ENCODE results near the gene RHPN2.
"Not testable (repeated sequence)": the region's sequence is repeated elsewhere in the genome, so short reads cannot be mapped to it uniquely, and the experiment has no call there.

RHPN2 gene

DNA sequence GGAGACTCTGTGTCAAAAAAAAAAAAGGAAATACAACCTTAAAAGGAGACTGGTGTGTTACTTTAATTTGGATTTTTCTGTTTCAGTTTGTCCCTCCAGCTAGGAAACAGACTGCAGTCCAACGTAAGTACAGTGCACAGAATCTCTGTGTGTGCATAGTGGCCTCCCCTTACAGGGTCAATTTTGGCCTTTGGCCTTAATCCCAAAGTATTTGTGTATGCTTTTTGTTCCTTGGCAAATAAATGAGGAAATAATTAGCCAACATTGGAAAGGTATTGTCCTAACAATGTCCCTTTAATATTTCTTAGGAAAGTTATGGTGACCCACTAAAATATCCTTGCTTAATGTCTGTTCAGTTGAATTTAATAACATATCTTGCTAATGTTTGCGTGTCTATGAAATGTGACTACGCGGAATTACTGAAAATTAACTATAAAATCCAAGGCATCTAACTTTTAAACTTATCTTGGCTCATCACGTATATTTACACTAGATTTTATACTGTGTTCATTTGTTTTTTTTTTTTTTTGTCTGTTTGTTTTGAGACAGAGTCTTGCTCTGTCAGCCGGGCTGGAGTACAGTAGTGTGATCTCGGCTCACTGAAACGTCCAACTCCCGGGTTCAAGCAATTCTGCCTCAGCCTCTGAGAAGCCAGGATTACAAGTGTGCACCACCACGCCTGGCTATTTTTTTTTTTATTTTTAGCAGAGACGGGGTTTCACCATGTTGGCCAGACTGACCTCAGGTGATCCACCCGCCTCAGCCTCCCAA lies 39.0 kb downstream of the RHPN2 start:
- not testable (repeated sequence) for DNase-seq

DNA sequence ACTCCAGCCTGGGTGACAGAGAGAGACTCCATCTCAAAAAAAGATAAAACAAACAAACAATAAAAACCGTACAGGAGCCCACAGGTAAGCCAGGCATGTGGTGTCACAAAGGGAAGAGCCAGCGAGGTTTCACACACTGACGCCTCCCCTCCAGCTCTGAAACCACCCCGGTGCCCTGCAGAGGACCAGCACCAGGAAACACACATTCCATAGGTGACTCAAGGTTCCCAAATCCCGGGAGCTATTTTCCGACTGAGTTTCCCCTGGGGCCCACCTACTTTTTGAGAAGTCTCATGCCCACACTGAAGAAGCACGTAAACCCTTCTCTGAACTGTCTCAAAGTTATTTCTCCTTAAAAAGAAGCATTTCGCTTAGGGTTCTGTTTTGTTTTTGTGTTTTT lies 40.3 kb downstream of the RHPN2 start:
- DNase-seq, result no peak

DNA sequence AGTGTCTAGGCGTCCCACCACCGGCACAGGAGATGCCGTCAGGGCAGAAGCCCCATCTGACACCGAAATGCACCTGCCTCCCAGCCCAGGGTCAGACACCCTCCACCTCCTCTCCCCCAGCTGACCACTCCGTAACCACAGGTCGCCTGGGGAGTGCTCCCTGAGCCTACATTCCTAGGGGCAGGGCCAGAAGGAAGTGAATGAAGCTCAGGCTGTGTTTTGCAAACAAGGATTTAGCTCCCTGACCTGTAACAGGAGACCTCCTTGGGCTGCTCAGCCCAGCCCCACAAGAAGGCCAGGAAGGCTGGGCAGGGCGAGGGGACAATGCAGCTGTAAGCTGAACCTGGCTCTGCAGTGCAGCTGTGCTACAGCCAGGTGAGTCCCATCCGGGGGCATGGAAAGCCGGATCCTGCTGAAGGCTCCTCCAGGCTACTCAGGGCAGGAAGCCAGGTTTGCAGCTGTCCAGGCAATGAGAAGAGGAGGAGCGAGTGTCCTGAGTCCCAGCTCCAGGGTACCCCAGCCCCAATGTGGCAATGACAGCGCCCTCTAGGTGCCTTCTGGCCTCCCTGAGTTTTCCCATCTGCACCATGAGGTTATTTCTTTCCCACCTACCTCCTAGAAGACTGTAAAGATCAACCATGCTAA lies 42.1 kb downstream of the RHPN2 start:
- no peak for DNase-seq

DNA sequence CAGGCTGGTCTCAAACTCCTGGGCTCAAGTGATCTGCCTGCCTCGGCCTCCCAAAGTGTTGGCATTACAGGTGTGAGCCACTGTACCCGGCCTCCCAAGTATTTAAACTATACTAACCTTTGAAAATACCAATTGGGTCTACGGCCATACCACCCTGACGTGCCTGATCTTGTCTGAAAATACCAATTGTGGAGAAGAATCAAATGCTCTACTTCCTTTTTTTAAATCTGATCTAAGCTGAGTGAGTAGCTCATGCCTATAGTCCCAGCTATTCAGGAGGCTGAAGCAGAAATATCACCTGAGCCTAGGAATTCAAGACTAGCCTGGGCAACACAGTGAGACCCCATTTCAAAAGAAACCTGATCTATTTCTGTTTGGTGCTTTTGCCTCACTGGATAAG lies 53.8 kb downstream of the RHPN2 start:
- DNase-seq, result not testable (repeated sequence)

DNA sequence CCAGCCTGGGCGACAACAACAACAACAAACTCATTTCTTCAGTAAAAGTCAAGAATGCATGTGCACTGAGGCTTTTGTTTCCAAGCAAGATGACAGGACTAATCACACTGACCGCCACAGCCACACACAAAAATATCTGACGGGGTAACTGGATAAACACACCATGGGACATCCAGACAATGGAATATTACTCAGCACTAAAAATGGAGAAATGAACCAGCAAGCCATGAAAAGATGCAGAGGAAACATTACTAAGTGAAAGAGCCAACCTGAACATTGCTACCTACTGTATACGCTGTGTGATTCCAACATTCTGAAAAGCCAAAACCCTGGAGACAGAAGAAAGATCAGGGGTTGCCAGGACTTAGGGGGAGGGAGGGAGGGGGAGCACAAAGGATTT lies 56.0 kb downstream of the RHPN2 start:
- DNase-seq, result no peak

DNA sequence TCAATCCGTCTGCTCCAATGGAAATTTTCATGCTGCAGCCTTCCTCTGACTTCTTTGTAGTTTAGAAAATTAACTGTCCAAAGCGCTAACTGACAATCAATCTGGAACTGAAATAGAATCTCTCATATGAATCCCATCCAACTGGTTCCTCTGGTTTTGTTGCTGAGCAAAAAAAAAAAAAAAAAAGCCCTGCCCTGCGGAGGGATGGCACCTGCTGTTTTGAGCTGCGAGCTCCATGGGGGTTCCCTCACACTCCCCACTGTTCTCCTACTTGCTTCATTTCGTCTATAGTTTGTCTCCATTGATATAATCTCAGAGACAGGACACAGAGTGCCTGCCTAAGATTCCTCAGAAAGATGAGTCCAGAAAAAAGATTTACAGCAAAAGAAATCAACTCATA lies 59.2 kb downstream of the RHPN2 start:
- no peak for DNase-seq

DNA sequence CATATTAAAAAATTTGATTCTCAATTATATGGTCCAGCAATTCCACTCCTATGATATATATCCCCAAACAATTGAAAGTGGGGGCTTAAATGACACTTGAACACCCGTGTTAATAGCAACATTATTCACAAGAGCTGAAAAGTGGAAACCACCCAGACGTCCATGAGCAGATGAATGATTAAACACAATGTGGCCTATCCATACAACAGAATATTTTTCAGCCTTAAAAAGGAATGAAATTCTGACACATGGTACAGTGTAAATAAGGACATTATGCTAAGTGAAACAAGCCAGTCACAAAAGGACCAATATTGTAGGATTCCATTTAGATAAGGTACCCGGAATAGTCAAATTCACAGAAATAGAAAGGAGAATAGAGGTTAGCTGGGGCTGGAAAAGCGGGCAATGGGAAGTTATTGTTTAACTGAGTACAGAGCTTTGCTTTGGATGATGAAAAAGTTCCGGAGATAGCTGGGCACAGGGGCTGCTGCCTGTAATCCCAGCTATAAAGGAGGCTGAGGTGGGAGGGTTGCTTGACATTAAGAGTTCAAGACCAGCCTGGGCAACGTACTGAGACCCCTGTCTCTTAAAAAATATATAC lies 61.2 kb downstream of the RHPN2 start:
- not testable (repeated sequence) for DNase-seq

DNA sequence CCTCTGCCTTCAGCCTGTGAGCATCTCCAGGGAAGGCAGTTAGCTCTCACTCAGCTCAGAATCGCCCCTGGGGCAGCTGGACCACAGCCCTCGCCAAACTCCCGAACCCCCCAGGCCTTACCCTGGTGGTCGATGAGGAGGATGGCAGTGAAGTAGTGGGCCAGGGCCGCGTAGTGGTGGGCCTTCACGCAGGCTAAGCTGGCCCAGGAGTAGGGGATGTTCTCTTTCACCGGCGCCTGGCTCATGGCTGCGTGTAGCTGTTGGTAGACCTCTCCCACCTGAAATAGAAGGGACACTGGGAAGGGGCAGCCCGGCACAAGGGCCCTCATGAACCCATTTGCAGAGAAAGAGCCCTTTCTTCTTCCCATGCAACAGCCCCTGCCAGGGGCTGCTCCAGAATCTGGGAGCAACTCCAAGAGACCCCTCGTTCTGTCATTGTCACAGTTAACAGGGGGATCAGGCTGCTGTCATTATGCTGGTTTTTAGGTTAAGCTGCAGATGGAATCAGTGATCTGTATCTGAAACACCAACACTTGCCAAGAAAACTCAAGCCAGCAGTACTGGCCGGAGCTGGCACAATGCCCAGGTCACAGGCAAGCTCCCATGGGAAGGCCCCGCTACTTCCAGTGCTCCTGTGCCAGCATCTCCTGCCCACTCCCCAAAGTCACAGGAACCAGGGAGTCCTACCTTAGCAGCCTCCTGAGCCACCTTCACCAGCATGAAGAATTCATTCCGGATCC lies 62.4 kb downstream of the RHPN2 start:
- not testable (repeated sequence) for DNase-seq

DNA sequence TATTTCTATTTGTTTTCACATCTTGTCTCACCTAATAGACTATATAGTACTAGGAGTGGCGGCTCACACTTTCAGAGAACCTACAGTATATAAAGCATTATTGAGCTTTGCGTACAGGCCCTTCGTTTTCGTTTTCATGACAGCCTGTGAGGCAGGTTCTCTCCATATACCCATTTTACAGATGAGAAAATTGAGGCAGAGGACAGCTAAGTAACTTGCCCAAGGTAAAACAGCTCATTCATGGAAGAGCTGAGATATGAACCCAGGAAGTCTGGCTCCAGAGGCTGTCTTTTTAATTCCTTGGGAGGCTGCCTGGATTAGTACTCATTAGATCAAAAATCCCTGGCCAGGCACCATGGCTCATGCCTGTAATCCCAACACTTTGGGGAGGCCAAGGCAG lies 63.8 kb downstream of the RHPN2 start:
- DNase-seq, result no peak

DNA sequence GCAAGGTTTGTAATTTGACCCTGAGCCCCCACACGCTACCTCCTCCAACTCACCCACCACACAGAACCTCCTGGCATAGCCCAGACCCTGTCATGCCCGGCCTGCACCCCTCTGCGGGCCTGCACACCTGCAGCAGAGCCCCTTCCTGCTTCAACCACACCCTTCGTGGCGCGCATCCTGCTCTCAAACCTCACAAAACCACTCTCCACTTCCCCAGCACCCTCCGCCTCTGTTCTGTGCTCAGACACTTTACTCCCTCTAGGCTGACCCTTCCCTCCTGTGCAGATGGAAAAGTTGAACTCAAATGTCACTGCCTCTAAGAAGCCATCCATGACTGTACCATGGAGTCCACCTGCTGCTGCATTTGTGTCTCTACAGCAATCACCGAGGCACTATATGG lies 64.2 kb downstream of the RHPN2 start:
- DNase-seq, result no peak

DNA sequence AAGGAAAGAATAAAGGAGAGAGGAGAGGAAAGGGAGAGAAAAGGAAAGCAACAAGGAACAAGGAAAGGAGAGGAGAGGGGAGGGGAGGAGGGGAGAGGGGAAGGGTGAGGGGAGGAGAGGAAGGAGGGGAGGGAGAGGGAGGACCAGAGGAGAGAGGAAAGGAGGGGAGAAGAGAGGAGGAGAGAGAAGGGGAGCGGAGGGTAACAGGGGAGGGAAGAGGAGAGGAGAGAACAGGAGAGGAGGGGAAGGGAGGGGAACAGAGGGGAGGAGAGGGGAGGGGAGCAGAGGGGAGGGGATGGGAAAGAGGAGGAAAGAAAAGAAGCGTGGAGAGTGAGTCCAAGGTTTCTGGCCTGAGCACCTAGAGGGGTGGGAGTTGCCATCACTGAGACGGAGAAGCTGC lies 66.0 kb downstream of the RHPN2 start:
- DNase-seq, result no peak

DNA sequence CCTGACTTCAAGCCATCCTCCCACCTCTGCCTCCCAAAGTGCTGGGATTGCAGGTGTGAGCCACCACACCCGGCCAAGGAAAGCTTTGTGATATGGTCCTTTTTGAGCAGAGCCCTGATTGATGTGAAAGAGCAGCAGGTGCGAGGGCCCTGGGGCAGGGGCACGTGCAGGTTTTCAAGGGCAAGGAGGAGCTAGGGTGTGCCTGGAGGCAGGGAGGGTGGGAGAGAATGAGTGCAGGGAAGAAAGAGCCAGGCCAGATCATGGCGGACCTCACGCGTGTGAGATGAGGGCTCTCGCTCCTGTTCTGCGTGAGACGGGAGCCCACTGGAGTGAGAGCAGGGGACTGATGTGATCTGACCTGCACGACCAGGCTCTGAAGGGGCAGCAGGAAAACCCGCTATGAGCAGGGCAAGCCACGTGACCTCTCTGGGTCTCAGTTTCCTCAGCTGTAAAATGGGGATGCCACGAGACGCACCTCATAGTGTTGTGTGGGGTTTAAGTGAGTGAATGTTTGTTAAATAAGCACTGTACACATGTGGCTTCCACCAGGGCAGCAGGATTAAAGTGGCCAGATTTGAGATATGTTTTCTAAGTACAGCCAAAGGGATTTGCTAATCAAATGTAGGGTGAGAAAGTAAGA lies 66.9 kb downstream of the RHPN2 start:
- no peak for DNase-seq

DNA sequence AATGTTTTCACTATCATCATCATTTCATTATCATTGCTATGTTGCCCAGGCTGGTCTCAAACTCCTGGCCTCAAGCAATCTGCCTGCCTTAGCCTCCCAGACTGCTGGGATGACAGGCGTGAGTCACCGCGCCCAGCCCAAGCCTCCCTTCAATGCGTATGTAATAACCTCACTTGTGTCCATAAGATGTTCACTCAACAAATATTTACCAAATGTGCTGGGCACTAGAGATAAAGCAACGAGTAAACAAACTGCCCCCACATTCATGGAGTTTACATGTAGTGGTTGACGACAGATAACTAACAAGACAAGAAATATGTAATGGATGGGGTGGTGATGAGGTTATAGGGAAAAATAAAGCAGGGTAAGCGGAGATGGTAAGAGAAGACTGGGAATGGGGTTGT lies 67.6 kb downstream of the RHPN2 start:
- DNase-seq, result not testable (repeated sequence)

DNA sequence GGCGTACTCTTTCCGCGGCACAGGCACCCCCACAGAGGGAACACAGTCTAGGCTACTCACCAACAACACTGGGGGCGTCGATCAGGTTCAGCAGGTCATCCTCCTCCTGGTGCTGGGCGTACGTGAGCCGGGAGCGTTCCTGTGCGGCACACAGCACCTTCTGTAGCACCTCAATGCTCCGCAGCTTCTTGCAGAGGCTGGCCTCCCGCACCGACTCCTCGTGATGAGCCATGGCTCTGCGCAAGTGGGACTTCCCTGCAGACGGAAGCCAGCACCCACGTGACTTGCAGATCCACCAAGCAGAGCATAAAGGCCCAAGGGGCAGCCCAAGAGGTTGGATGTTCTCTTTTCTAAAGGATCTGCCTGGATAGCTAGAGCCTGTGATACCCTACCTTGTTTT lies 68.7 kb downstream of the RHPN2 start:
- DNase-seq, result not testable (repeated sequence)

DNA sequence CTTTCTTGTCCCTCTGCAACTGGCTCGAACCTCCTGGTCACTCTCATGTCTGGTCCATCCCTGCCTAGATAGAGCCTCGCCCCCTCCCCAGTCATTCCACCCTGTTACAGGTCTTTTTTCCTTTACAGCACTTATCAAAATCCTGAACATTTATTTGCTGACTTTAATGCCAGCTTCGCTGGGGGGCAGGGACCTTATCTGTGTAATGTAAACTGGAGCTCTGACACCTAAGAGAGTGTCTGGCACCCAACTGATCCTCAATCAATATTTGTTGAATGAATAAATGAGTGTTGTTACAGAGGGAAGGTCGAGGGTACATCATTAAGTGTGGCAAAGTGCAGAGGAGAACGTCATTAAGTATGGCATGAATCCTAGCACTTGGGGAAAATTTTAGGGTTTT lies 76.0 kb downstream of the RHPN2 start:
- no peak for DNase-seq

DNA sequence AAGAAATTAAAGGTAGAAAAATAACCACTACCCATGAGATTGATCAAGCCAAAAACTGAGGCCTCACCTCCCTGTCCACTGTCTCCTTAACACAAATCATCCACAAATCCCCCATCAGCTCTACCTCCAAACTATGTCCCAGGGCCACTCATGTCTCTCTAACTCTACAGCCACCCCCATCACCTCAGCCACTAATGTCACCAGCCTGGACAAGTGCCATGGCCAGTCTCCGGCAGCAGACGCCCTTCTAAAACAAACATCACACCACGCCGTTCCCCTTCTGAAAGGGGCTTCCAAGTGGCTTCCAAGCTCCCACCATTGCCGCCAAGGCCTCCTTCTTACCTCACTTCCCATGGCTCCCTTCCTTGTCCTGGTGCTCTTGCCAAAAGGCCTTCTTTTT lies 76.4 kb downstream of the RHPN2 start:
- not testable (repeated sequence) for DNase-seq

DNA sequence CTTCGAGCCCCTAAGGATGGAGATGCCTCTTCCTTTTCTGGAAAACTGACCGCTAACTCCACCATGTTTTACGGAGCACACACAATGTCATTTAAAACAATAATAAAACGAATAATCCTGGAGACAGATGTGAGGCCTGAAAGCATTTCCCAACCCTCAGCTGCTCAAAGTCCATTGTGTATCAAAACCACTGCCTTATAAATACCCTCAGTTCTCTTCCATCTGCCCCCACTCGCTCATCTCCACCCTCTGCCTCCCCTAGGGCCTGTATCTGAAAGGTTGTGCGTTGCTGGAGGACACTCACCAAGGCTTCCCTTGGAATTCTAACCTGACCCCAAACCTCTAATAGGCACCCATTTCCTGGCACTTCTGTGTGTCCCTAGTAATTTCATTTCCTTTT lies 82.2 kb downstream of the RHPN2 start:
- DNase-seq, result not testable (repeated sequence)

DNA sequence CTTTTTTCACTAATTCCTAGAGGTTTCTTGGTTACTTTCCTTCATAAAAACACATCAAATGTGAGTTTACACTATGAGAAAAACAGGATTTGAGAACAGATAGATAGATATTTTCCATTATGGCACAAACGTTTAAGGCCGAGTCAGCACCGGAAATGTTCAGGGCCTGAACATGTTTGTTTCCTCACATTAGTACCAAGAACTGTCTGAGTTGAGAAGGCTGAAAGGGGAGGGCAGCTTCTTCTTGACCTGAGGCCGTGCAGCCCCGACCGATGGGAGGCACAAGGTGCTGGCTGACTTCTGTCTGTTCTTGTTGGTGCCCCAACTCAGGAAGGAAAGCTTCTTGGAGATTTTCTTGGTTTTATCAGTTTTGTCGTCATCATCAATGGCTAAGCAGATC lies 84.9 kb downstream of the RHPN2 start:
- DNase-seq, result not testable (repeated sequence)

DNA sequence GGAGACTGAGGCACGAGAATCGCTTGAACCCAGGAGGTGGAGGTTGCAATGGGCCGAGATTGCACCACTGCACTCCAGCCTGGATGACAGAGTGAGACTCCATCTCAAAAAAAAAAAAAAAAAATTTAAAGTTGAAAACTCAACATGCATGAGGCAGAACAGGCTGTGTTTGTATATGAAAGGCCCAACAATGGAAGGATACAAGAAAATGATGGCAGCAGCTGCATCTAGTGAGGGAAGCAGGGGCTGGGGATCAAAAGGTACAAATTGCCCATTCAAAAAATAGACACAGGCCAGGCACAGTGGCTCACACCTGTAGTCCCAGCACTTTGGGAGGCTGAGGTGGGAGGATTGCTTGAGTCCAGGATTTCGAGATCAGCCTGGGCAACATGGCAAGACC lies 86.9 kb downstream of the RHPN2 start:
- DNase-seq, result not testable (repeated sequence)

DNA sequence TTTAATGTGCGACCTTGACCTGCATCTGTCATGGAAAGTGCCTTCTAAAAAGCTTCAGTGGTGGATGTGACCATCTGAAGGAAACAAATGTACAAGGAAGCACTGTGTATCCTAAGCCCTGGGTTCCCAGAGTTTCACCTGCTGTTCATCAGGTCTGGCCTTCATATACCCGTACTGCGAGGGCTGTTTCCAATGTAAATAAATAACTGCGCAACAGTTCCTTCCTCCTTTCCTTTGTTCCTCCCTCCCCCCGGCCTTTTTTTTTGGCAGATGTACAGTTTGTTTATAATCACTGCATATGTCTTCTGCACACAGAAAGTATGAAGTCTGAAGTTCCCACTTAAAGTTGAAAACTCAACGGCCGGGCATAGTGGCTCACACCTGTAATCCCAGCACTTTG lies 87.4 kb downstream of the RHPN2 start:
- no peak for DNase-seq

DNA sequence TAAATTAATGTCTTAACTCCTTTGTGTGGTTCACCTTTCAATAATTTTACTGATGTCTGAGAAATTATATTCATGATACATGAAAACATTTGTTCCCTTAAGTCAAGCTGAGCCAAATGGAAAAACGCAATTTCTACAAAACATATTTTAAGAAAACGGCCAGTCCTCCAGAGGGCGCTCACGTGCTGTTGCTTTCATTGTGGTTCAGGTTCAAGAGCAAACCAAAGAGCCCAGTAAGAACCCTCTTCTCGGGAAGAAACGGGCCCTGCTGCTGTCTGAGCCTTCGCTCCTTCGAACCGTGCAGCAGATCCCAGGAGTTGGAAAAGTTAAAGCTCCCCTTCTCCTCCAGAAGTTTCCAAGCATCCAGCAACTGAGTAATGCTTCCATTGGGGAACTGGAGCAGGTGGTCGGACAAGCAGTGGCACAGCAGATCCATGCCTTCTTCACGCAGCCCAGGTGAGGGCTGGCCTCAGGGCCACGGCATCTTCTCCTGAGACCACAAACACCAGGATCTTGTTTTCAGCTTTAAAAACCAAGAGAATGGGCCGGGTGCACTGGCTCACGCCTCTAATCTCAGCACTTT lies 88.4 kb downstream of the RHPN2 start:
- no peak for DNase-seq

DNA sequence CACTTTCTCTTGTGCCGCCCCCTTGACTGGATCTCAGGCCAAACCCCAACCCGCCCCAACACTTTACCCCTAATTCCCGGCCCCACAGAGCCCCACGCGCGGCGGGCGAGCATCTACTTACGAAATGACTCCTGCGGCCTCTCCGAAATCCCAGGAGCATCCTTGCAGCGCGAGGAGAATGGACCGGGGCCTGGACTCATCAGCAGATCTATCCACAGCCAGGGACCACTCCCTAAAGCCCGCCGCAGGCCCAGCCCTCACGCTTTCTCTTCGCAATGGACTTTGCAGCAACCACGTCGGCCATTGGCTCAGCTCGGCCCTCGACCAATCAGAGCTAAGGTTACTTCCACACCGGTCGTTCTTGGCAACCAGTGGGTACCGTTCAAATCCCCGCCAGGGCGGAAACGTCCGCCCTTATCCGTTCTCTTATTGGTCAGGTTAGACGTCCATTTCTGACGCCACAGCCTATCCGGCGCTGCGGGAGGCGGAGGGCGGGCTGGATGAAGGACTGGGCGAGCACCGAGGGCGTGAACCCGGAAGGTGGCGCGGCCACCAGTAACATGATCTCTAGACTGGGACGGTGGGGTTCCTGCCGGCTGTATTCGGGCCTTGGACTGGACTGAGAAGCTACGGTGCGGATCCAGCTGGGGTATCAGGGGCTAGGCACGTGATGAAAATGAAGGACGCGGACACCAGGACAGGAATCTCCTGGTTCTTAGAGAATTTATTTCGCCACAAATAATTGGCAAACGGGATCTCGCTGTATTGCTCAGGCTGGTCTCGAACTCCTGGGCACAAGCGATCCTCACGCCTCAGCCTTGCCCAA lies 92.8 kb downstream of the RHPN2 start, which contains the start of the genes CEP89 and FAAP24:
CEP89 (minus strand) TSS at position 244 of the 826 bp plus-strand sequence; CDS start at position 160, 84 bp downstream.
FAAP24 (plus strand) TSS at position 528 of the 826 bp plus-strand sequence. CDS start 955 bp downstream, outside the sequence.
- DNase-seq, result peak; percentile 95

Measured in NCI-H524 treated with DMSO at 0.1 percent for 48 hours (cell line).